Measurements from ENCODE around the gene RXFP4. TPM values are rescaled to one million over a fixed set of nuclear protein-coding genes. Genes with fewer than 3 reads are reported as not detected.

RXFP4 gene
- total and polyA plus RNA-seq, 9 of the 15 experiments (the other 6 are each of a cell fraction or from before 2014, with no cell fraction given), result 0.64 TPM; not detected in 8

DNA sequence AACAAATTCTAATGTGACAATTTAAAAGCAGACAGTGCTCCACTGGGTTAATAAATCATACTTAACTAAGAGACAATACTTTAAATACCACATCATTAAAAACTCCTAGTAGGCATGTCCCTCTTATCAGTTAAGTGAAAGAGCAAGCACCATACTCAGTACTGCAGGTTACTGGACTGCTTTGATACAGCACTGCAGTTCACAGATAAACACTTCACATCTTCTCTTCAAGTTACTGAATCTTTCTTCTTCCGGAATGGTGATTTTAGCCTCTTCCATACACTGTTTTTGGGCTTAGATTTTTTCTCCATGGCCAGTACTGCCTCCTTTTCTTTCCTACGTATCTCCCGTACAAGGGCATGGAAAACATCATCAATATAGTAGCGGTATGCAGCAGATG, 41.3 kb upstream of the RXFP4 start (continued):
- TF ChIP-seq, protein P1, sequence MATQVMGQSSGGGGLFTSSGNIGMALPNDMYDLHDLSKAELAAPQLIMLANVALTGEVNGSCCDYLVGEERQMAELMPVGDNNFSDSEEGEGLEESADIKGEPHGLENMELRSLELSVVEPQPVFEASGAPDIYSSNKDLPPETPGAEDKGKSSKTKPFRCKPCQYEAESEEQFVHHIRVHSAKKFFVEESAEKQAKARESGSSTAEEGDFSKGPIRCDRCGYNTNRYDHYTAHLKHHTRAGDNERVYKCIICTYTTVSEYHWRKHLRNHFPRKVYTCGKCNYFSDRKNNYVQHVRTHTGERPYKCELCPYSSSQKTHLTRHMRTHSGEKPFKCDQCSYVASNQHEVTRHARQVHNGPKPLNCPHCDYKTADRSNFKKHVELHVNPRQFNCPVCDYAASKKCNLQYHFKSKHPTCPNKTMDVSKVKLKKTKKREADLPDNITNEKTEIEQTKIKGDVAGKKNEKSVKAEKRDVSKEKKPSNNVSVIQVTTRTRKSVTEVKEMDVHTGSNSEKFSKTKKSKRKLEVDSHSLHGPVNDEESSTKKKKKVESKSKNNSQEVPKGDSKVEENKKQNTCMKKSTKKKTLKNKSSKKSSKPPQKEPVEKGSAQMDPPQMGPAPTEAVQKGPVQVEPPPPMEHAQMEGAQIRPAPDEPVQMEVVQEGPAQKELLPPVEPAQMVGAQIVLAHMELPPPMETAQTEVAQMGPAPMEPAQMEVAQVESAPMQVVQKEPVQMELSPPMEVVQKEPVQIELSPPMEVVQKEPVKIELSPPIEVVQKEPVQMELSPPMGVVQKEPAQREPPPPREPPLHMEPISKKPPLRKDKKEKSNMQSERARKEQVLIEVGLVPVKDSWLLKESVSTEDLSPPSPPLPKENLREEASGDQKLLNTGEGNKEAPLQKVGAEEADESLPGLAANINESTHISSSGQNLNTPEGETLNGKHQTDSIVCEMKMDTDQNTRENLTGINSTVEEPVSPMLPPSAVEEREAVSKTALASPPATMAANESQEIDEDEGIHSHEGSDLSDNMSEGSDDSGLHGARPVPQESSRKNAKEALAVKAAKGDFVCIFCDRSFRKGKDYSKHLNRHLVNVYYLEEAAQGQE (IDR thresholded peaks at IDR 0.05; ENCODE audit: borderline replicate concordance), result peak; percentile 3; the same call in 1 of the 2 replicates
- TF ChIP-seq, protein P1 (CRISPR knock-in tag; IDR thresholded peaks at IDR 0.05; ENCODE audit: low read depth), result no peak
- TF ChIP-seq NR2C1 (IDR thresholded peaks at IDR 0.05) (no peak), NR2C1 (tag; IDR thresholded peaks at IDR 0.05) (no peak), GATA2 (CRISPR knock-in tag; IDR thresholded peaks at IDR 0.05) (peak; percentile 74), HDAC1 (IDR thresholded peaks at IDR 0.05) (peak in 1 of 2 experiments; percentile 89; a peak in 2 of 4 replicates), NFIC (IDR thresholded peaks at IDR 0.05) (peak; percentile 60), KDM1A (IDR thresholded peaks at IDR 0.05) (peak; percentile 95), NELFE (IDR thresholded peaks at IDR 0.05; ENCODE audit: insufficient read depth, insufficient read length) (no peak), ZNF766 (CRISPR knock-in tag; conservative IDR thresholded peaks at IDR 0.05) (0 out of 2 replicates have a peak, but pooled peaks have one; percentile 39), NR2F6 (CRISPR knock-in tag; IDR thresholded peaks at IDR 0.05) (no peak), PML (IDR thresholded peaks at IDR 0.05; ENCODE audit: low read length) (peak; percentile 73), TEAD4 (IDR thresholded peaks at IDR 0.05; ENCODE audit: low read length) (peak; percentile 93), TEAD4 (CRISPR knock-in tag; IDR thresholded peaks at IDR 0.05; ENCODE audit: borderline replicate concordance) (no peak), SMARCE1 (IDR thresholded peaks at IDR 0.05) (peak; percentile 49; the same call in 1 of the 2 replicates), POLR2AphosphoS5 (IDR thresholded peaks at IDR 0.05; ENCODE audit: control insufficient read depth, insufficient read depth, low read depth, low read length) (peak; percentile 91), ZNF217 (CRISPR knock-in tag; IDR thresholded peaks at IDR 0.05) (no peak), ZNF584 (CRISPR knock-in tag; IDR thresholded peaks at IDR 0.05; ENCODE audit: low read depth) (peak; percentile 51; the same call in 1 of the 2 replicates), HDAC2 (IDR thresholded peaks at IDR 0.05) (peak; percentile 88), CBFA2T3 (IDR thresholded peaks at IDR 0.05) (peak; percentile 95), ZNF175 (CRISPR knock-in tag; IDR thresholded peaks at IDR 0.05; ENCODE audit: low read depth) (no peak), ZNF444 (CRISPR knock-in tag; IDR thresholded peaks at IDR 0.05) (no peak)
- TF ChIP-seq, protein P2, sequence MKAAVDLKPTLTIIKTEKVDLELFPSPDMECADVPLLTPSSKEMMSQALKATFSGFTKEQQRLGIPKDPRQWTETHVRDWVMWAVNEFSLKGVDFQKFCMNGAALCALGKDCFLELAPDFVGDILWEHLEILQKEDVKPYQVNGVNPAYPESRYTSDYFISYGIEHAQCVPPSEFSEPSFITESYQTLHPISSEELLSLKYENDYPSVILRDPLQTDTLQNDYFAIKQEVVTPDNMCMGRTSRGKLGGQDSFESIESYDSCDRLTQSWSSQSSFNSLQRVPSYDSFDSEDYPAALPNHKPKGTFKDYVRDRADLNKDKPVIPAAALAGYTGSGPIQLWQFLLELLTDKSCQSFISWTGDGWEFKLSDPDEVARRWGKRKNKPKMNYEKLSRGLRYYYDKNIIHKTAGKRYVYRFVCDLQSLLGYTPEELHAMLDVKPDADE (conservative IDR thresholded peaks at IDR 0.05; ENCODE audit: control insufficient read depth, low read depth, low read length), result no peak
